NCI-H510A treated with DMSO at 0.1 percent for 48 hours (cell line): ENCODE measurements around the gene TMCO1.
"Not testable (repeated sequence)": the region's sequence is repeated elsewhere in the genome, so short reads cannot be mapped to it uniquely, and the experiment has no call there.

Experiments
- DNase-seq: peaks from one replicate; lab custom pipeline; 2025; lab: John Stamatoyannopoulos, UW

The TMCO1 gene, protein sequence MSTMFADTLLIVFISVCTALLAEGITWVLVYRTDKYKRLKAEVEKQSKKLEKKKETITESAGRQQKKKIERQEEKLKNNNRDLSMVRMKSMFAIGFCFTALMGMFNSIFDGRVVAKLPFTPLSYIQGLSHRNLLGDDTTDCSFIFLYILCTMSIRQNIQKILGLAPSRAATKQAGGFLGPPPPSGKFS

DNA sequence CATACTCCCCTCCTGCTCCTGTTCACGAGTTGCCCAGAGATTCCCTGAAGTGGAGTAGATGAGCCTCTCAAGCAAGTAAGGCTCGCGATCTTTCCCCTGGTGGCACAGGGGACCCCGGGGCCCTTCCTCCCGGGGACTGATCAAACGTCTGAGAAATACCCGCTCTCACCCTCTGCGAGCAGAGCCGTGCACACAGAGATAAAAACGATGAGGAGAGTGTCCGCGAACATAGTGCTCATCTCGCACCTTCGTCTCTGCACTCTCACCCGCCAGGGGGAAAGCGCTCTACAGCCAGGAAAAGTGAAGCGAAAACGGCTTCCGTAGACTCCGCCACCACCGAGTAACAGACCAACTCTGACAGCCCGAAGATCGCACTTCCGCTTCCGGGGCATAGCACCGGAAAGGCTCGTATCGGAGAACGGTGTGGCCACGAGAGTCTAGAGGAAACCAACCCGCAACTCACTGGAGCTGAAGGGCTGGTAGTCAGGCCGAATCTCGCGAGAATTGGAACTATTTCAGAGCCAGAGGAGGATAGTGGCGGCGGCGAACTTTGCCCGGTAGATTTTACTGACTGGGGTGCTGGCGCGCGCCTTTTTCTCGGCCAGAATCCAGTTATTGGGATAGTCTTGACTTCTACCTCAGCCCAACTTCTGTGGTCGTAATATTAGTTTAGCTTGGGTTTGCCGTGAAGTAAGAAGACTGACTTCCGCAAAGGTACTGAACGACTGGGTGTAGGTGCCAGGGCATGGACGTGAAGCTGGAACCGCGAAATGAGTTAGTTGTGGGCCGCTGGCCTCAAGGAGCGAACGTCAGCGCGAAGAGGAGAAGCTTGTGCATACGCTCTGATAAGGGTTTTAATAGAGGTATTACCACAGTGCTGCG lies at the start of gene TMCO1:
Gene TMCO1 (minus strand): TSS at position 356 of the 882 bp plus-strand sequence. CDS start 117 bp downstream, at position 239.
- DNase-seq = peak; percentile 96

DNA sequence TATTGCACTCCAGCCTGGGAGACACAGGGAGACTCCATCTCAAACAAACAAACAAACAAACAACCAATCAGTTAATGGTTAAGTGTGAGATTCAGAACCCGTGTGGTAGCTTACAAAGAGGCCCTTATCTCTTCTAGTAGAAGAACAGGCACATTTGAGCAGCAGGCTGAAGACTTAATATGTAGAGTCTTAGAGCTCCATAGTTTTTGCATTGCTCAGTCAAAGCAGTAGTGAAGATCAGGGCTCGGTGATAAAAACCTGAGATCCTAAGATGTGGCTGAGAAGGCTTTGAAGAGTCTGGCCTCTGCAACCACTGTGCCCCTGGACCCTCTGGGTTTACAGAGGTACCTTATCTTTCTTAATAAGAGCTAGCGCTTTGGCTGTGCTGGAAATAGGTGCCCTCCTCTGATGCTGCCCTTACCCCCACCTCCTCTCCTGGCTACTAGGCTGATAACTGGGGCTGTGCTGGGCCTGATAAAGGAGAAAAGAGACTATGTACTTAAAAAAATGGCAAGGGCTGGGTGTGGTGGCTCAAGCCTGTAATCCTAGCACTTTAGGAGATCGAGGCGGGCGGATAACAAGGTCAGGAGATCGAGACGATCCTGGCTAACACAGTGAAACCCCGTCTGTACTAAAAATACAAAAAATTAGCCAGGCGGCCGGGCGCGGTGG lies 48.3 kb upstream of the TMCO1 start:
- DNase-seq = no peak

DNA sequence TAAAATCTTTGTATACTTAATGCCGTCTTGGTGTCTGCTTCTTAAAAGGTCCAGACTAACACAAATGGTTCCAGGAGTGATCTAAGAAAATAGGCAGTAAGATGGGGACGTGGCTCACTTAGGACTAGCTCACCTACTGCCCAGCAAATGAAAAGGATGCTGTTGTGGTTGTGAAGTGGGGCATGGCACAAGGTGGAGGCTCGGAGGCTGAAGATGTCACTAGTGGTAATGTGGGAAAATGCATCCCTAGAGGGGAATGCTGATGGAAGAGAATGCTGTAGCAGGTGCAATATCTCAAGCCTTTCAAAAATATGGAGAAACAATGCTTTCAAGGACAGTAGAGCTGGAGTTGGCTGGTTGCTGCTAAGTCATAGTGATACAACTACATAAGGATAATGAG lies 47.5 kb upstream of the TMCO1 start:
- DNase-seq = no peak

DNA sequence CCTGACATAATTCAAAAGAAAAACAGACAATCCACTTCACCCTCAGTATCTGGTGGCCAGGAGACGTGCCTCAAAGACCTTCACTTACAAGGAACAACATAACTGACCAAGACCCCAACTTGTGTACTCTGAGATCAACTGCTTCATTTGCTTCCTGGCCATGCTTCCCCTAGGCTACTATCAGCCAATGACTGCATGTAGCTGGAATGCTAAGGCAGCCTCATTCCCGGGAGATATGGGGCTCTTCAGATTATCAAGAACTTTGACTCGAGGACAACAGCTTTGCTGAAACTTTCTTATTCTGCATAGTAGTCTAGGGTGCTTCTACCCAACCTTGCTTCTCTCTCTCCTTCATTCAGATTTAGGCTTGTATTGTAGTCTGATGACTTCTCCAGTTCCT lies 47.1 kb upstream of the TMCO1 start:
- DNase-seq = no peak

DNA sequence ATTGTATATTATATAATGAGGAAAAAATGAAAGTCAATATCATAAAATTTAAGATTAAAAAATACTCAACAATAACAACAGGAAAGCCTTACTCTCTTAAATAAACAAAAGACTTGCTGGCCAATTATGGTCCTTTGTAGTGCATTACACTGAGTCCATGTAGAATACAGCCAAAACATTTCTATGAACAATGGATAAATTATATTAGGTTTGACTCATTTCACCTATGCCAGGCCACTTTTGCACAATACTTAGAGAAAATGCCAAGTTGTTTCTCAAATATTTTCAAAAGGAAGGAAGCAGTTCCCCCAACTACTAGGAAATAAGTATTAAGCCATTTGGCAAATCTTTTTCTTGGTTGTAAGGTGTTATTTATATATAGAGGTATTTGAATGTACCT lies 38.9 kb upstream of the TMCO1 start:
- DNase-seq = no peak

DNA sequence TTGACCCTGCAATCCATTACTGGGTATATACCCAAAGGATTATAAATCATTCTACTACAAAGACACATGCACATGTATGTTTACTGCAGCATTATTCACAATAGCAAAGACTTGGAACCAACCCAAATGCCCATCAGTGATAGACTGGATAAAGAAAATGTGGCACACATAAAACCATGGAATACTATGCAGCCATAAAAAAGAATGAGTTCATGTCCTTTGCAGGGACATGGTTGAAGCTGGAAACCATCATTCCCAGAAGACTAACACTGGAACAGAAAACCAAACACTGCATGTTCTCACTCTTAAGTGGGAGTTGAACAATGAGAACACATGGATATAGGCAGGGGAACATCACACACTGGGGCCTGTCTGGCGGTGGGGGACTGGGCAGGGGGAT lies 35.8 kb upstream of the TMCO1 start:
- not testable (repeated sequence) for DNase-seq

DNA sequence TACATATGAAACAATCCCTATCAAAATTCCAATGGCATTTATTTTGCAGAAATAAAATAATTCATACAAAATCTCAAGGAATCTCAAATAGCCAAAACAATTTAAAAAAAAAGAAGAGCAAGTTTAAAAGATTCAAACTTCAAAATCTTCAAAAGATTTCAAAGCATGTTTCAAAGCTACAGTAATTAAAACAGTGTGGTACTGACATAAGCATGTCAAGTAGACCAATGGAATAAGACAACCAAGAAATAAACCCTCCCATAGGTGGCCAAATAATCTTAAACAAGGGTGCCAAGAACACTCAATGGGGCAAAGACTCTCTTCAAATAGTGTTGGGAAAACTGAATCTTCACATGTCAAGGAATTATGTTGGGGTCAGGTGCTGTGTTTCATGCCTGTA lies 30.7 kb upstream of the TMCO1 start:
- no peak for DNase-seq

DNA sequence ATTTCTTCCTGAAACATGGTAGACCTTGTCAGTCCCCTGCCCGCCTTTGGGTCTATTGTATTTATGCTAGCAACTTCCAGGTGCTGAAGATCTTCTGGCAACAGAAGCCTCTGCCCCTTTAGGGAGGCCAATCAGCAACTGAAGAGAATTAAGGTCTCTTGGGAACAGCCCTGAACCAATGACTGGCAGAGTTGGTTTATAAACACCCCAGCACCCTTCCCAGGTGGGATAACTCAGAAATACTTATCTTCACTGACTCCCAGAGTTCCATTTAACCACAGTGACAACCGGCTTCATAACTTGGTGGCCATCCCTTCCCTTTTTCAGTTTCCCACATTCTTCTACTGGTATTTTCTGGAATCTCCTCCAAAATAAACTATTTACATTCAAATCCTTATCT lies 27.2 kb upstream of the TMCO1 start:
- no peak for DNase-seq

DNA sequence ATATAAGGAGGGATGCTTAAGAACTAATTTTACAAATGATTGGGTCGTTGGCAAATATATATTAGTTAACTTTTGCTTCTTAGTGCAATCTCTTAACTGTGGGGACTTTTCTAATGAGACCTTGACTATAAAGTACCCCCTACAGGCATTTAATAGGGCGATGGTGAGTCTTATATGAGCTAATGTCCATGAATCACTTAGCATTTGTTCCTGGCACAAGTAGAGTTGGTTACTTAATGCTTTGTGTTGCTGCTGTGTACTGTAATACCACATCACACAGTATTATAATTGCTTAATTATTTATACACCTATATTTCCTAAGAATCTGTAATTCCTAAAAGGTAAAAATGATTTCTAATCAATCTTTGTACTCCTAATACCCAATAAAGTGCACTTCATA lies 25.3 kb upstream of the TMCO1 start:
- DNase-seq = no peak

DNA sequence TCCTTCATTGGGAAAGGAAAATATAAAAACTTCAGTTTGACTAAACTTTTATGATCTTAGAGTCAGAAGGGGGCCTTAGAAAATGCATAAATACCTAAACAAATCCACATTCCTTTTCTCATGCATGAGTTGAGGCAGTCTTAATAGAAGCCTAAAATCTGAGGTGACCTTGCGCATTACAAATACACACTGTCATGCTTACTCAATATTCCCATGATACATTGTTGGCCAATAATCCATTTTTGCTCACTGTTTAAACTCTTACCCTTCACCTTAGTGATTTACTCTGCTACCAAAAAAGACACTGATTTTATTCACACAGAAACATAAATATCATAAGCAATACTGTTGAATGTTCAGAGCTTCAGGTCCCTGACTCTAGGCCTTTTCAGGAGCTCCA lies 19.1 kb upstream of the TMCO1 start:
- no peak for DNase-seq

DNA sequence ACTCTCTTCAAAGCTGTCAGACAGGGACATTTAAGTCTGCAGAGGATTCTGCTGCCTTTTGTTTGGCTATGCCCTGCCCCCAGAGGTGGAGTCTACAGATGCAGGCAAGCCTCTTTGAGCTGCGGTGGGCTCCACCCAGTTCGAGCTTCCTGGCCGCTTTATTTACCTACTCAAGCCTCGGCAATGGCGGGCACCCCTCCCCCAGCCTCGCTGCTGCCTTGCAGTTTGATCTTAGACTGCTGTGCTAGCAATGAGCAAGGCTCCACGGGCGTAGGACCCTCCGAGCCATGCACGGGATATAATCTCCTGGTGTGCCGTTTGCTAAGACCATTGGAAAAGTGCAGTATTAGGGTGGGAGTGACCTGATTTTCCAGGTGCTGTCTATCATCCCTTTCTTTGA lies 14.9 kb upstream of the TMCO1 start:
- not testable (repeated sequence) for DNase-seq

DNA sequence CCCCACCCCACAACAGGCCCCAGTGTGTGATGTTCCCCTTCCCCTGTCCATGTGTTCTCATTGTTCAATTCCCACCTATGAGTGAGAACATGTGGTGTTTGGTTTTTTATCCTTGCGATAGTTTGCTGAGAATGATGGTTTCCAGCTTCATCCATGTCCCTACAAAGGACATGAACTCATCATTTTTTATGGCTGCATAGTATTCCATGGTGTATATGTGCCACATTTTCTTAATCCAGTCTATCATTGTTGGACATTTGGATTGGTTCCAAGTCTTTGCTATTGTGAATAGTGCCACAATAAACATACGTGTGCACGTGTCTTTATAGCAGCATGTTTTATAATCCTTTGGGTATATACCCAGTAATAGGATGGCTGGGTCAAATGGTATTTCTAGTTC lies 9.5 kb upstream of the TMCO1 start:
- not testable (repeated sequence) for DNase-seq

DNA sequence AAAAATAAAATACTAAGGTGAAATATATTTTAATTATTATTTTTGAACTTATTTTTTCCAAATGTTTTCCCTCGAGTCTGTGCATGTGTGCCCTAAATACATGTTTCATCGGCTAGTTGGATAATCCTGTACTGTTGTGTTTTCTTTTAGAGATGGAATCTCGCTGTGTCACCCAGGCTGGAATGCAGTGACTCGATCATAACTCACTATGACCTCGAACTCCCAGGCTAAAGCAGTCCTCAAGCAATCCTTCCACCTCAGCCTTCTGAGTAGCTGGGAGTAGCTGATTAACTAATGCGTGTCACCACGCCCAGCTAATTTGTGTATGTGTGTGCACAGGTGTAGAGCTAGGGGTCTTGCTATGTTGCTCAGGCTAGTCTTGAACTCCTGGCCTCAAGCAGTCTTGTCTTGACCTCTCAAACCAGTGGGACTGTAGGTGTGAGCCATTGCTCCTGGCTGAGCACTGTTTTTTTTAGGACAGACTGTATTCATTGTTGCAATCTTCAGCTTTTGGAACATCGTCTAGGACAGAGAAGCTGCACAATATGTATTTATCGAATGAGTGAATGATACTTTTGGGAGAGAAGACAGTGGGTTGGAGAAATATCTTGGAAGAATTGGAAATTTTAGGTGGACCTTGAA lies 4.8 kb upstream of the TMCO1 start:
- DNase-seq = no peak

DNA sequence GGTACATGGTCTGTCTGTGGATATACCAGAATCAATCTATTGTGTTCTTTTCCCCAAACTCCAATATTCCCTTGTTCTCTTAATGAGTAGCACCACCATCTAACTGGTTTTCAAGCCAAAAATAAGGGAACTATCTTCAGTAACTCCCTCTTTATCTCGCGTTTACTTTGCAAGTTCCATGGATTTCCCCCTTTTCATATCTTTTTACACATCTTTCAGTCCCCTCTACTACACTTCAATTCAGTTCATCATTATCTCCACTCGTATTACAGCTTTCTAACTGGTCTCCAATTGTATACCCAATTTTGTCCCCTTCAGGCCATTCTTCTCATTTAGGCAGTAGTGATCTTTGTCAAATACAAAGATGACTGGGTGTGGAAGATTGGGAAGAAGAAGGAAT lies 4.1 kb upstream of the TMCO1 start:
- DNase-seq = no peak

DNA sequence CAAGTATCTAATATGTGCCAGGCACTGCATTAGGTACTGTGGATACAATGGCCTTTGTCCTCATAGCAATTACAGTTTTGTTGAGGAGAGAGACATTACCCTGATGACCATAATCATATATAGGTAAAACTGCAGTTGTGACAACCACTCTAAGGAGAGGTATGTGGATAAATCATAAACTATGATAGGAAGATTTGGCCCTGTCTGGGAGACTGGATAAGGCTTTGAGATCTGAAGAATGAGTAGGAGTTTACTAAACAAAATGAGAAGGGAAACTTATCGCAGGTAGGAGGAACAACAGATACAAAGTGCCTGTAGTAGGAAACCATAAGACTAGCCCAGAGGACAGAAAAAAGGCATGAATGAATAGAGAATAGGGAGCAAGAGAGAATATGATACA lies 4.4 kb downstream of the TMCO1 start:
- DNase-seq = no peak

DNA sequence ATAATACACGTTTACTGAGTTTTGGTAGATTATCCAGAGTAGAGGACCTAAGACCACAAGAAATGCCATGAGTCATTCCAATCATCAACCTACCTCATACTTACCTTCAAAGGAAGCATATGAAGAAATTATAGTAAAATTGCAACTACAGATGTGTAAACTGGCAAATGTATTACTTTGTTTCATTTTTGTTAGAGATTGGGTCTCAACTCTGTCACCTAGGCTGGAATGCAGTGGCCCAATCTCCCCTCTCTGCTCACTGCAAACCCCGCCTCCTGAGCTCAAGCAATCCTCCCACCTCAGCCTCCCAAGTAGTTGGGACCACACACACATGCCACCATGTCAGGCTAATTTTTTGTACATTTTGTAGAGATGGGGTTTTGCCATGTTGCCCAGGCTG lies 5.2 kb downstream of the TMCO1 start:
- DNase-seq = no peak

DNA sequence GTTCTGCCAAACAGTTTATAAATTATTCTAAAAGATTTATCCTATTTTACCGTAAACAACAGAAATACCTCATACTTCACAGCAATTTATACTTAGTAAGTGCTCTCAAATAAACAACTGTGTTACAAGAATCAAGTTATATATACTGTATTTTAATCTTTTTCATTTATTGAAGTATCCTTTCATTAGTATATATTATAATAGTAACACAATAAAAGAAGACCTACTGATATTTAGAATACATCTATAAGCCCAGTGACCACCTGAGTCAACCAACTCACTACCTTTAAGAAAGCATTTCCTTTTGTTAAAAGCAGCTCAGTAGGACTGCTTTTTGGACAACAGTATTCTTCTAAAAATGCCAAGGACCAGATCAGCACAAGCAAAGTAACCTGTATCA lies 5.9 kb downstream of the TMCO1 start:
- no peak for DNase-seq

DNA sequence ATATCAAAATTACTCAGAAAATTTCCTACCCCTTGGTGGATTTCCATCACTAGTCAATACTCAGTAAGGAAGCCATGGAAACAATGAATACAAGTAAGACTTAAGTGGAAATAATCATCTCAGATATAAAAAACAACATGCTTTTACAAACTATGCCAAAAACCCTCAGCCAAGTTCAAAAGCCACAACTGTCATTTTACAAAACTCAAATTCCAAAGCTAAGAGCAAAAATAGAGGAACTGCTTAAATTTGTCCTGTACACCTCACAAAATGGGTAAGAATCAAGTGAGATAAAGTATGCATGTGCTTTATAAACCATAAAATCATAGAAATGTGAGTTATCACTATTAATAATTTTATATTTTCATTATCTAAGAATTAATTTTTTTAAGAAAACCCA lies 9.6 kb downstream of the TMCO1 start:
- no peak for DNase-seq

DNA sequence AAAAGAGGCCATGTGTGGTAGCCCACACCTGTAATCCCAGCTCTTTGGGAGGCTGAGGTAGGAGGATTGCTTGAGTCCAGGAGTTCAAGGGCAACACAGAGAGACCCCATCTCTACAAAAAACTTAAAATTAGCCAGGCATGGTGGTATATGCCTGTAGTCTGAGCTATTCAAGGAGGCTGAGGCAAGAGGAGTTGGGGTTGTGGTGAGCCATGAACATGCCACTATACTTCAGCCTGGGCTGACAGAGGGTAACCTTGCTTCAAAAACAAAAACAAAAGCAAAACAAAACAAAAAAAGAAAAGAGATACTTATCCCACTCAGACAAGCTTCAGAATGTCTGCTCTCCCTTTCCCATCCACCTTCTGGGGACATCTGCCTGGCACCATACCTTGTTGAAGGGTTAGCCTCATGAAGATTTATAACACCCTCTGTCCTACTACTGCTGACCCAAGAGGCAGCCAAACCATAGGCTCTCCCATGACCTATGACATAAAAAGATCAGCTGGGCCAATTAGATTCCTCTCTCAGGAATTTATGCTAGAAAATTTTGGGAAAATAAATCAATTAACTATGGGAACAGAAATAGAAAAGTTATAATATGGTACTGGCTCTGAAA lies 13.2 kb downstream of the TMCO1 start:
- DNase-seq = no peak

DNA sequence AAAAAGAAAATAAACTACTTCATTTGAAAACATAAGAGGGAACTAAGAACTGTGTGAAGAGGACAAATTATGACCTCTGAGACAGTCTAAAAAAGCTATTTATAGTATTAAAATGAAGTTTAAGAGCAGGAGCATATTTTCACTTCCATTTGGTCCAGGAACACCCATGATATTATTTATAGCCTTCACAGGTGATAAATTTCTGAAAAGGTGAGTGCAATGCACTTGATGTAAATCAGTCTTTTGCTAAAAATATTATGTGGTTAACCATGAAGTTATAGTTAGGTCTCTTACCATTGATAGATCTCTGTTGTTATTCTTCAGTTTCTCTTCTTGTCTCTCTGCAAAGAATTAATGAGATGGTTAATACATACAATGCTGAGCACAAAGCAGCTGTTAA lies 14.7 kb downstream of the TMCO1 start:
- DNase-seq = no peak

DNA sequence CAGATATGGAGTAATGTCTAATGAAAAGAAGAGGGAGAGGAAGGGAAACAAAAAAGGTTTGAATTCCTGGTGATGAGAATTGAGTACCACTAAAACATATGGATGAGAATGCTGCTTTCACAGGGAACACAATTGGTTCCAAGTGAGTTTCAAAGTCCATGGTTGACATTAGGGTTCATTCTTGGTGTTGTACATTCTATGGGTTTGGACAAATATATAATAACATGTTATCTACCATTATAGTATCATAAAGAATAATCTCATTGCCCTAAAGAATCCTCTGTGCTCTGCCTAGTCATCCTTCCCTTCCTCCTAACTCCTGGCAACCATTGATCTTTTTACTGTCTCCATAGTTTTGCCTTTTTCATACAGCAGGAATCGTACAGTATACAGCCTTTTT lies 20.1 kb downstream of the TMCO1 start:
- no peak for DNase-seq
